NCI-H1436 (cell line): ENCODE data around the gene SEC61A1.

Source experiments
- DNase-seq: peaks from one replicate; lab custom pipeline; 2025; lab: John Stamatoyannopoulos, UW

SEC61A1 gene

GRCh38 chr3:128113817-128114794 is 61.9 kb downstream of the SEC61A1 start:
- no peak for DNase-seq
